Measurements from ENCODE around the gene EGFLAM. TPM values are rescaled to one million over a fixed set of nuclear protein-coding genes. Genes with fewer than 3 reads are reported as not detected.
A peak's percentile ranks its signal among the peaks of the same experiment; 100 is the strongest.

Gene EGFLAM
- total RNA-seq, 1 experiment from 2014 or later = 1.1 TPM

GRCh38 chr5:38497946-38498345 lies 239.6 kb downstream of the EGFLAM start:
- no peak for DNase-seq (ENCODE audit: low spot score)
- Mint-ChIP-seq H3K27ac (no peak overlapping the region), H3K4me3 (no peak overlapping the region), H3K4me1 (peaks cover 10% of the 10 kb centered on the region), H3K36me3 (peaks cover 9% of the 10 kb centered on the region), H3K9me3 (no peaks in the 10 kb centered on the region), H3K27me3 (ENCODE audit: low read depth) (no peaks in the 10 kb centered on the region)
- ChIA-PET CTCF (interaction anchor here (1.4 kb wide), 1 partner anchor 56 kb away, joined by 9 read pairs; no protein-coding TSS in a partner anchor), POLR2A (no interaction called here)
- peak; percentile 94 for ATAC-seq
- TF ChIP-seq TP53 (CRISPR knock-in tag; IDR thresholded peaks at IDR 0.05) (no peak), JUN (CRISPR knock-in tag; IDR thresholded peaks at IDR 0.05) (no peak), ZBTB43 (CRISPR knock-in tag; IDR thresholded peaks at IDR 0.05) (no peak), CBFB (CRISPR knock-in tag; IDR thresholded peaks at IDR 0.05; ENCODE audit: low read depth) (no peak), USF2 (CRISPR knock-in tag; IDR thresholded peaks at IDR 0.05) (no peak), ZNF219 (CRISPR knock-in tag; IDR thresholded peaks at IDR 0.05; ENCODE audit: borderline replicate concordance) (no peak), HMGXB4 (CRISPR knock-in tag; IDR thresholded peaks at IDR 0.05) (no peak), CREM (CRISPR knock-in tag; IDR thresholded peaks at IDR 0.05) (no peak), E2F4 (CRISPR knock-in tag; IDR thresholded peaks at IDR 0.05; ENCODE audit: borderline replicate concordance, low read depth) (no peak), NFATC4 (CRISPR knock-in tag; IDR thresholded peaks at IDR 0.05) (no peak)

- Mint-ChIP-seq H3K4me1 (peaks cover 10% of the 10 kb centered on the region), H3K36me3 (peaks cover 6% of the 10 kb centered on the region; the same call in 1 of the 2 replicates), H3K4me3 (no peak overlapping the region), H3K27me3 (ENCODE audit: low read depth) (no peaks in the 10 kb centered on the region), H3K27ac (peak overlapping the region; percentile 74; the same call in 1 of the 2 replicates), H3K9me3 (no peaks in the 10 kb centered on the region)
- no peak for DNase-seq (ENCODE audit: low spot score)
- ChIA-PET POLR2A (no interaction called here), CTCF (interaction anchor here (0.9 to 1.0 kb wide), 2 partner anchors 59 kb away, joined by 3 to 4 read pairs; no protein-coding TSS in a partner anchor)
- peak; percentile 64; the same call in 1 of the 2 replicates for ATAC-seq
- TF ChIP-seq ATF2 (CRISPR knock-in tag; IDR thresholded peaks at IDR 0.05; ENCODE audit: borderline replicate concordance, low read depth) (no peak), CTCF (IDR thresholded peaks at IDR 0.05) (no peak), SP1 (CRISPR knock-in tag; conservative IDR thresholded peaks at IDR 0.05) (no peak), E2F5 (CRISPR knock-in tag; IDR thresholded peaks at IDR 0.05) (no peak), SMAD4 (CRISPR knock-in tag; IDR thresholded peaks at IDR 0.05) (no peak), GABPB1 (CRISPR knock-in tag; IDR thresholded peaks at IDR 0.05) (no peak), NFE2L1 (CRISPR knock-in tag; IDR thresholded peaks at IDR 0.05) (no peak), ERG (CRISPR knock-in tag; IDR thresholded peaks at IDR 0.05) (no peak), ELF4 (CRISPR knock-in tag; IDR thresholded peaks at IDR 0.05; ENCODE audit: low read depth) (no peak), ZNF416 (CRISPR knock-in tag; IDR thresholded peaks at IDR 0.05) (no peak), ZNF317 (CRISPR knock-in tag; IDR thresholded peaks at IDR 0.05; ENCODE audit: borderline replicate concordance, low read depth) (no peak), ZSCAN18 (CRISPR knock-in tag; IDR thresholded peaks at IDR 0.05) (no peak)
Measured at GRCh38 chr5:38500573-38501260, 242.4 kb downstream of the EGFLAM start.
